ENCODE data around the gene NEUROD2.

The NEUROD2 gene

GRCh38 chr17:39619786-39620101 lies 12.0 kb upstream of the NEUROD2 start:
- no peak overlapping the region for H3K4me3 ChIP-seq (ENCODE audit: low read length)
- H3K4me1 ChIP-seq (ENCODE audit: insufficient read depth, low read length), result peaks cover 11% of the 10 kb centered on the region
- H3K36me3 ChIP-seq (ENCODE audit: insufficient read depth, low read length), result no peaks in the 10 kb centered on the region
- no peaks in the 10 kb centered on the region for H3K9me3 ChIP-seq (ENCODE audit: low read length)
- H2AFZ ChIP-seq (ENCODE audit: low read depth, low read length), result no peak overlapping the region
- peaks cover 58% of the 10 kb centered on the region for H3K27me3 ChIP-seq (ENCODE audit: insufficient read depth, low read length)

- no peaks in the 10 kb centered on the region for H3K9me3 ChIP-seq (ENCODE audit: low read length)
- peaks cover 60% of the 10 kb centered on the region for H3K27me3 ChIP-seq (ENCODE audit: insufficient read depth, low read length)
- no peak overlapping the region for H3K4me3 ChIP-seq (ENCODE audit: low read length)
Observed at GRCh38 chr17:39618956-39619785, 11.5 kb upstream of the NEUROD2 start.

GRCh38 chr17:39618246-39618913 lies 10.7 kb upstream of the NEUROD2 start:
- Histone ChIP-seq H3K36me3 (ENCODE audit: insufficient read depth, low read length) (no peaks in the 10 kb centered on the region), H3K9me3 (ENCODE audit: low read length) (no peaks in the 10 kb centered on the region), H3K4me3 (ENCODE audit: low read length) (peak overlapping the region; percentile 51), H3K4me1 (ENCODE audit: insufficient read depth, low read length) (peaks cover 11% of the 10 kb centered on the region), H2AFZ (ENCODE audit: low read depth, low read length) (peak overlapping the region; percentile 23), H3K27me3 (ENCODE audit: insufficient read depth, low read length) (peaks cover 57% of the 10 kb centered on the region)

More at GRCh38 chr17:39618956-39619785, 11.5 kb upstream of the NEUROD2 start:
- H2AFZ ChIP-seq (ENCODE audit: low read depth, low read length), result no peak overlapping the region
- no peaks in the 10 kb centered on the region for H3K36me3 ChIP-seq (ENCODE audit: insufficient read depth, low read length)
- H3K4me1 ChIP-seq (ENCODE audit: insufficient read depth, low read length), result peaks cover 11% of the 10 kb centered on the region

GRCh38 chr17:39617446-39618245 lies 9.9 kb upstream of the NEUROD2 start:
- peak overlapping the region; percentile 51 for H3K4me3 ChIP-seq (ENCODE audit: low read length)
- H3K36me3 ChIP-seq (ENCODE audit: insufficient read depth, low read length), result no peaks in the 10 kb centered on the region
- peaks cover 59% of the 10 kb centered on the region for H3K27me3 ChIP-seq (ENCODE audit: insufficient read depth, low read length)

GRCh38 chr17:39617100-39617445 lies 9.4 kb upstream of the NEUROD2 start:
- Histone ChIP-seq H3K36me3 (ENCODE audit: insufficient read depth, low read length) (no peaks in the 10 kb centered on the region), H2AFZ (ENCODE audit: low read depth, low read length) (no peak overlapping the region), H3K9me3 (ENCODE audit: low read length) (no peaks in the 10 kb centered on the region), H3K4me3 (ENCODE audit: low read length) (no peak overlapping the region), H3K4me1 (ENCODE audit: insufficient read depth, low read length) (peaks cover 8% of the 10 kb centered on the region), H3K27me3 (ENCODE audit: insufficient read depth, low read length) (peaks cover 63% of the 10 kb centered on the region)

More at GRCh38 chr17:39617446-39618245, 9.9 kb upstream of the NEUROD2 start:
- H2AFZ ChIP-seq (ENCODE audit: low read depth, low read length), result no peak overlapping the region
- peaks cover 11% of the 10 kb centered on the region for H3K4me1 ChIP-seq (ENCODE audit: insufficient read depth, low read length)
- H3K9me3 ChIP-seq (ENCODE audit: low read length), result no peaks in the 10 kb centered on the region

GRCh38 chr17:39615434-39615833 lies 7.7 kb upstream of the NEUROD2 start:
- Histone ChIP-seq H3K36me3 (ENCODE audit: insufficient read depth, low read length) (no peaks in the 10 kb centered on the region), H2AFZ (ENCODE audit: low read depth, low read length) (no peak overlapping the region), H3K4me1 (ENCODE audit: insufficient read depth, low read length) (peaks cover 7% of the 10 kb centered on the region), H3K27me3 (ENCODE audit: insufficient read depth, low read length) (peaks cover 67% of the 10 kb centered on the region), H3K4me3 (ENCODE audit: low read length) (no peak overlapping the region), H3K9me3 (ENCODE audit: low read length) (no peaks in the 10 kb centered on the region)

GRCh38 chr17:39614545-39615157 lies 6.9 kb upstream of the NEUROD2 start:
- Histone ChIP-seq H3K36me3 (ENCODE audit: insufficient read depth, low read length) (no peaks in the 10 kb centered on the region), H2AFZ (ENCODE audit: low read depth, low read length) (no peak overlapping the region), H3K9me3 (ENCODE audit: low read length) (peaks cover 2% of the 10 kb centered on the region), H3K27me3 (ENCODE audit: insufficient read depth, low read length) (peaks cover 69% of the 10 kb centered on the region), H3K4me1 (ENCODE audit: insufficient read depth, low read length) (peaks cover 7% of the 10 kb centered on the region), H3K4me3 (ENCODE audit: low read length) (no peak overlapping the region)

- Histone ChIP-seq H3K36me3 (ENCODE audit: insufficient read depth, low read length) (no peaks in the 10 kb centered on the region), H3K9me3 (ENCODE audit: low read length) (peaks cover 2% of the 10 kb centered on the region), H3K4me1 (ENCODE audit: insufficient read depth, low read length) (no peaks in the 10 kb centered on the region), H3K4me3 (ENCODE audit: low read length) (no peak overlapping the region), H3K27me3 (ENCODE audit: insufficient read depth, low read length) (peaks cover 70% of the 10 kb centered on the region), H2AFZ (ENCODE audit: low read depth, low read length) (no peak overlapping the region)
Observed at GRCh38 chr17:39612935-39613464, 5.3 kb upstream of the NEUROD2 start.

GRCh38 chr17:39612291-39612894 lies 4.7 kb upstream of the NEUROD2 start:
- Histone ChIP-seq H3K36me3 (ENCODE audit: insufficient read depth, low read length) (no peaks in the 10 kb centered on the region), H3K4me1 (ENCODE audit: insufficient read depth, low read length) (peaks cover under 1% of the 10 kb centered on the region), H3K4me3 (ENCODE audit: low read length) (no peak overlapping the region), H3K27me3 (ENCODE audit: insufficient read depth, low read length) (peaks cover 73% of the 10 kb centered on the region), H3K9me3 (ENCODE audit: low read length) (peaks cover 2% of the 10 kb centered on the region), H2AFZ (ENCODE audit: low read depth, low read length) (no peak overlapping the region)

- Histone ChIP-seq H3K9me3 (ENCODE audit: low read length) (peaks cover 2% of the 10 kb centered on the region), H3K4me3 (ENCODE audit: low read length) (no peak overlapping the region), H3K27me3 (ENCODE audit: insufficient read depth, low read length) (peaks cover 73% of the 10 kb centered on the region), H3K4me1 (ENCODE audit: insufficient read depth, low read length) (peaks cover 7% of the 10 kb centered on the region), H3K36me3 (ENCODE audit: insufficient read depth, low read length) (no peaks in the 10 kb centered on the region), H2AFZ (ENCODE audit: low read depth, low read length) (no peak overlapping the region)
Observed at GRCh38 chr17:39611401-39612112, 3.8 kb upstream of the NEUROD2 start.

GRCh38 chr17:39609416-39610025 lies 1.8 kb upstream of the NEUROD2 start:
- peaks cover 80% of the 10 kb centered on the region for H3K27me3 ChIP-seq (ENCODE audit: insufficient read depth, low read length)
- H3K36me3 ChIP-seq (ENCODE audit: insufficient read depth, low read length), result no peaks in the 10 kb centered on the region
- H2AFZ ChIP-seq (ENCODE audit: low read depth, low read length), result no peak overlapping the region
- H3K4me3 ChIP-seq (ENCODE audit: low read length), result no peak overlapping the region
- H3K9me3 ChIP-seq (ENCODE audit: low read length), result peaks cover 2% of the 10 kb centered on the region
- H3K4me1 ChIP-seq (ENCODE audit: insufficient read depth, low read length), result peaks cover 18% of the 10 kb centered on the region
